Activated CD8-positive, alpha-beta memory T cell treated with anti-CD3 and anti-CD28 coated beads, Interleukin-2, amount 50 U/mL, for 1 hour (primary cell): ENCODE data around the gene EFNA5.

Source experiments
- DNase-seq: peaks from one replicate; pipeline ENCODE4 v3.0.0-alpha.2; 2020; ENCODE audit errors: extremely low read depth

The EFNA5 gene

GRCh38 chr5:107484281-107484680 lies 186.5 kb downstream of the EFNA5 start:
- DNase-seq: no peak

GRCh38 chr5:107483231-107484024 lies 187.3 kb downstream of the EFNA5 start:
- DNase-seq: no peak

- no peak for DNase-seq
These were observed 192.6 kb downstream of the EFNA5 start for GRCh38 chr5:107478068-107478641.

GRCh38 chr5:107477492-107477891 lies 193.2 kb downstream of the EFNA5 start:
- no peak for DNase-seq

- DNase-seq: no peak
These were observed 194.0 kb downstream of the EFNA5 start for GRCh38 chr5:107476783-107477182.

- DNase-seq: no peak
These were observed 195.8 kb downstream of the EFNA5 start for GRCh38 chr5:107474716-107475489.

- DNase-seq: no peak
These were observed 196.4 kb downstream of the EFNA5 start for GRCh38 chr5:107474361-107474715.

- DNase-seq: no peak
These were observed 198.1 kb downstream of the EFNA5 start for GRCh38 chr5:107472620-107473064.

GRCh38 chr5:107470295-107470582 lies 200.5 kb downstream of the EFNA5 start:
- DNase-seq: no peak

GRCh38 chr5:107469485-107470294 lies 201.0 kb downstream of the EFNA5 start:
- no peak for DNase-seq

- DNase-seq: no peak
These were observed 201.7 kb downstream of the EFNA5 start for GRCh38 chr5:107469064-107469463.

GRCh38 chr5:107468276-107468675 lies 202.5 kb downstream of the EFNA5 start:
- no peak for DNase-seq

- no peak for DNase-seq
These were observed 203.4 kb downstream of the EFNA5 start for GRCh38 chr5:107467137-107467932.

- no peak for DNase-seq
These were observed 204.4 kb downstream of the EFNA5 start for GRCh38 chr5:107466233-107466769.

GRCh38 chr5:107464876-107465275 lies 205.9 kb downstream of the EFNA5 start:
- no peak for DNase-seq

- DNase-seq: no peak
These were observed 206.3 kb downstream of the EFNA5 start for GRCh38 chr5:107464416-107464815.

- DNase-seq: no peak
These were observed 207.0 kb downstream of the EFNA5 start for GRCh38 chr5:107463731-107464130.

- no peak for DNase-seq
These were observed 209.0 kb downstream of the EFNA5 start for GRCh38 chr5:107461770-107462169.

GRCh38 chr5:107460789-107461188 lies 209.9 kb downstream of the EFNA5 start:
- DNase-seq: no peak

- no peak for DNase-seq
These were observed 211.1 kb downstream of the EFNA5 start for GRCh38 chr5:107459605-107460004.

- DNase-seq: no peak
These were observed 212.4 kb downstream of the EFNA5 start for GRCh38 chr5:107458322-107458721.
